ENCODE measurements around the gene MCMBP.
"Not testable (repeated sequence)": the region's sequence is repeated elsewhere in the genome, so short reads cannot be mapped to it uniquely, and the experiment has no call there.

The MCMBP gene

GRCh38 chr10:119872610-119872859 lies at the start of gene MCMBP:
MCMBP (minus strand) TSS chr10:119872843; CDS start chr10:119872584, 259 bp downstream.
- DNase-seq (ENCODE audit: low read depth) = no peak

- no peak for DNase-seq (ENCODE audit: low read depth)
These were observed 47.2 kb upstream of the MCMBP start for GRCh38 chr10:119919826-119920225.

DNA sequence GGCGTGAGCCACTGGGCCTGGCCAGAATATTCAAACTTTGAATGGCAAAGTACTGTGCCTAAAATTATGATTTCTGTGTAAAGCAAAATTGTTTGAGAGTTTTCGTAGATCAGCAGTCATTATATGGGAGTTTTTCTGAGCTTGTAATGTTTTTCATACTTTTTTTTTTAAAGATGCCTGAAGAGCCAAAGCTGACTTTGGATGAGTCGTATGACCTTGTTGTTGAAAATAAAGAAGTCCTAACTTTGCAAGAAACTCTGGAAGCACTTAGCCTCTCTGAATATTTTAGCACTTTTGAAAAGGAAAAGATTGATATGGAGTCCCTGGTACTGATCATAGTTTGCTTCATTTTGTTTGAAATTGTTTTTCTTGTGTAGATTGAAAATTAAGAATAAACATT lies 46.6 kb upstream of the MCMBP start:
- no peak for DNase-seq (ENCODE audit: low read depth)

DNA sequence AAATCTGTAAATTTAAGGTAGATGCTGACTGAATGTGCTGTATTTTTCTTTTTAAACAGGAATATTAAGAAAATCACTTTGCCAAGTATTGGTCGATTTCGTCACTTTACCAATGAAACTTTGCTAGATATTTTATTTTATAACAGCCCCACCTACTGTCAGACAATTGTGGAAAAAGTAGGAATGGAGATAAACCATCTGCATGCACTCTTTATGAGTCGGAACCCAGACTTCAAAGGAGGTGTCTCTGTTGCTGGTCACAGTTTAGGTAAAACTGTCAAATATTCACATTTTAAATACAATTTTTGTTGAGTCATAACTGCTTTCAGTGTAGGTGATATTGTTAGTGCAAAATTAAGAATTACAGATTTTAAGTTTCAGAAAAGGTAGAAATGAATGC lies 45.1 kb upstream of the MCMBP start:
- no peak for DNase-seq (ENCODE audit: low read depth)

DNA sequence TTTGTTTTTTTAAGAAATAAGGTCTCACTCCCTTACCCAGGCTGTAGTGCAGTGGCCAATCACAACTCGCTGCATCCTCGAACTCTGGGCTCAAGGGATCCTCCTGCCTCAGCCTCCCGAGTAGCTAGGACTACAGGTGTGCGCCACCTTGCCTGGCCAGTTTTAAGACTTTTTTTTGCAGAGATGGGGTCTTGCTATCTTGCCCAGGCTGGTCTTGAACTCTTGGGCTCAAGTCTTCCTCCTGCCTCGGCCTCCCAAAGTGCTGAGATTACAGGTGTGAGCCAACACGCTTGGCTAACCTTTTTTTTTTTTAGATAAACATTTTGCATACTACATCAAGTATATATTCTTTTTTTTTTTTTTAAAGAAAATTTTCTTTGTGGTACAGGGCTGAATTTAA lies 38.0 kb upstream of the MCMBP start:
- no peak for DNase-seq (ENCODE audit: low read depth)

DNA sequence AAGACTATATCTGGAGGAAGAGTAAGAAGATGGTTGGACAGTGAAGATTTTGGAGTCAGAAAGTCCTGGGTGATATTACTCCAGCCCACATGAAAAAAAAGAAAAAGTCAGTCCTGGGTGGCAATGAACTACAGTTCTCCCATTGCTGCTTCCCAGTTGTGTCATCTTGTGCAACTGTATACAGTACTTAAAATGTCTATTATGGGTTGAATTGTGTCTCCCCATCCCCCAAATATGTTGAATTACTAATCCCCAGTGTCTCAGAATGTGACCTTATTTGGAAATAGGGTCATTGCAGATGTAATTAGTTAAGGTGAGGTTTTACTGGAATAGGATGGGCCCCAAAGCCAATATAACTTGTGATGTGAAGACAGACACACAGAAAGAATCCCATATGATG lies 35.5 kb upstream of the MCMBP start:
- DNase-seq (ENCODE audit: low read depth) = no peak

DNA sequence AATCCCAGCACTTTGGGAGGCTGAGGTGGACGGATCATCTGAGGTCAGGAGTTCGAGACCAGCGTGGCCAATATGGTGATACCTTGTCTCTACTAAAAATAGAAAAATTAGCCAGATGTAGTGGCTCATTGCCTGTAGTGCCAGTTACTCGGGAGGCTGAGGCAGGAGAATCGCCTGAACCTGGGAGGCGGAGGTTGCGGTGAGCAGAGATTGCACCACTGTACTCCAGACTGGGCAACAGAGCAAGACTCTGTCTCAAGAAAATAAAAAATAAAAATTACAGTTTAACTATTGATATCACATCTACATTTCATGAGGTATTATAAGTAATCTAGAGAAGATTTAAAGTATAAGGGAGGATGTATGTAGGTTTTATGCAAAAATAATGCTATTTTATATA lies 35.1 kb upstream of the MCMBP start:
- DNase-seq (ENCODE audit: low read depth) = not testable (repeated sequence)

- no peak for DNase-seq (ENCODE audit: low read depth)
These were observed 31.5 kb upstream of the MCMBP start for GRCh38 chr10:119903946-119904666.

GRCh38 chr10:119898577-119898976 lies 25.9 kb upstream of the MCMBP start:
- DNase-seq (ENCODE audit: low read depth) = no peak

DNA sequence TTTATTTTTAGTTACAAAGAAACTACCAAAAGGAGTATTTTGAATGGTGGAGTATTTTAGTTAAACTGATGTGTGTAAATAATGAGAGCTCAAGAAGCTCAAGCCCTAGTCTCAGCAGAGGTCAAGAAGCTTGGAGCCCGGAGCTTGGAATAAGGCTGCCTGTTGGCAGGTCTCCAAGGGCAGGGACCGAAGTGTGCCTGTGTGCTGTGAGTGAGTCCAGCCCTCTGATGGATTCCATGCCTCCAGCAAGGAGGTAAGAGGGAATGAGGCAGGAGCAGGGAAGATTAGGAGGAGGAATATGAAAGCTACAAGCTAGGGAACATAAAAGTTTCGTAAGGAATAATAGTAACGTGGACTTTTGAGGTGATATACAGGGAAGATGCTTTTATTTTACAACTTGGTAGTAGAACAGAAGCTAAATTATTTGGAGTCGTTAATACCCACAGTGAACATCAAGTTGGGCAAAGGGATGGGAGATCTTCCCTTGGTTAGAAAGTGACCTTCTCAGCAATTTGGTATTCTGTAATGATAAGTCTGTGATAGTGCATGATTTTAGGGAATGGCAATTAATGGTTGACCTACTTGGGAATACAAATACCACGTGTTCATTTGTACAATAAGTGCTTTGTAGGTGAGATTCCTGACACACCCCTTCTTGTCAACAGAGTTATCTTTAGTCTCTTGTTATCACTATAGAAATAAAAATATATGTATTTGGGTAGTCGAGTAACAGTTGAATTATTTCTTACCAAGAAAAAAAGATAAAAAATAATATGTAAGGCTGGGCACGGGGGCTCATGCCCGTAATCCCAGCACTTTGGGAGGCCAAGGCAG lies 24.5 kb upstream of the MCMBP start:
- no peak for DNase-seq (ENCODE audit: low read depth)

- no peak for DNase-seq (ENCODE audit: low read depth)
These were observed 23.5 kb upstream of the MCMBP start for GRCh38 chr10:119896061-119896655.

DNA sequence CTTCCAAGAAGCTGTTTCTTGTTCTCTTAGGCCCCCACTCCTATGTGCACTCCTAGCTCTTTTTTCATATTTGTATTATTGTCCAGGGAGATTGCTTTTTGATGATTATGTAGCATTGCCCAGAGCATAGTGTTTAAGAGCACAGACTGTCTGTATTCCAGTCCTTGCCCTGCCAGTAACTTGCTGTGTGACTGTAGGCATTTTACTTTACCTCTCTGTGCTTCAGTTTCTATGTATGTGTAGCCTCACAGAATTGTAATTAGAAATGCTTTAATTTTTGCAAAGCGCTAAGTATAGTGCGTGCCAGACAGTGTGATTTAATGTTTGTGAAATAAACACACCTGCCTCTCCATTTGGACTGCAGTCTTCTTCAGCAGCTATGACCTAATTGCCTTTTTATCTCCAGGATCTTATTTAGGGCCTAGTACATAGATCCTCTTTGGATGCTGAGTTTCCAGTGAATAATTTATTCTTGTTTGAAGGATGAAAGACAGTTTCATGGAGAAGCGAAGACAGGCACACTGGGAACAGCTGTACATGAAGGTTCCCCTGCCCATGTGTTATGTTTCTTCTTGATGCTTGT lies 21.3 kb upstream of the MCMBP start:
- no peak for DNase-seq (ENCODE audit: low read depth)

GRCh38 chr10:119893074-119893473 lies 20.4 kb upstream of the MCMBP start:
- no peak for DNase-seq (ENCODE audit: low read depth)

- DNase-seq (ENCODE audit: low read depth) = peak; percentile 85
These were observed 19.8 kb upstream of the MCMBP start, which contains the start of gene SEC23IP for GRCh38 chr10:119892188-119893065. SEC23IP (plus strand) TSS chr10:119892730; CDS start chr10:119892783, 53 bp downstream.

GRCh38 chr10:119891849-119892187 lies 19.2 kb upstream of the MCMBP start:
- DNase-seq (ENCODE audit: low read depth) = not testable (repeated sequence)

- not testable (repeated sequence) for DNase-seq (ENCODE audit: low read depth)
These were observed 17.7 kb upstream of the MCMBP start for GRCh38 chr10:119890307-119890706.

DNA sequence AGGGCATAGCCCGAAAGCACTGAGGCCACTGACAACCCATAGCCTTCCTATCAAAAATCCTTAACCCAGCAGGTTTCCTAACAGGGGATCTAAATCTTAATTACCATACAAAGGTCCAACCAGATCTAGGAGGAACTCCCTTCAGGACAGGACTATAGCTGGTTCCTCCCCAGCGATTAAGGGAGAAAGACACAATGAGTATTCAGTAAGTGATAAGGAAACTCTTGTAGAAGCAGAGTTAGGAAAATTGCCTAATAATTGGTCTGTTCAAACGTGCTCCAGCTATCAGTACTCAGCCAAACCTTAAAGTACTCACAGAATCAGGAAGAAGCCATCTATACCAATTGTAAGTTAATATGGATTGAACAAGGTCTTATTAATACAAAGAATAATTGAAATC lies 16.6 kb upstream of the MCMBP start:
- DNase-seq (ENCODE audit: low read depth) = not testable (repeated sequence)

DNA sequence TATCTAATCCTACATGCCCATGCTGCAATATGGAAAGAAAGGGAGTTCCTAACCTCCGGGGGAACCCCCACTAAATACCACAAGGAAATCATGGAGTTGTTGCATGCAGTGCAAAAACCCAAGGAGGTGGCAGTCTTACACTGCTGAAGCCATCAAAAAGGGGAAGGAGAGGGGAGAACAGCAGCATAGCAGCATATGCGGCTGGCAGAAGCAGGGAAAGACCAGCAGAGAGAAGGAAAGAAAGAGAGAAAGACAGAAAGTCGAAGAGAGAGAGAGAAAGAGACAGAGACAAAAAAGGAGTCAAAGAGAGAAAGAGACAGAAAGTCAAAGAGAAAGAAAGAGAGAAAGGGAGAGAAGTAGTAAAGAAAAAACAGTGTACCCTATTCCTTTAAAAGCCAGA lies 16.1 kb upstream of the MCMBP start:
- not testable (repeated sequence) for DNase-seq (ENCODE audit: low read depth)

DNA sequence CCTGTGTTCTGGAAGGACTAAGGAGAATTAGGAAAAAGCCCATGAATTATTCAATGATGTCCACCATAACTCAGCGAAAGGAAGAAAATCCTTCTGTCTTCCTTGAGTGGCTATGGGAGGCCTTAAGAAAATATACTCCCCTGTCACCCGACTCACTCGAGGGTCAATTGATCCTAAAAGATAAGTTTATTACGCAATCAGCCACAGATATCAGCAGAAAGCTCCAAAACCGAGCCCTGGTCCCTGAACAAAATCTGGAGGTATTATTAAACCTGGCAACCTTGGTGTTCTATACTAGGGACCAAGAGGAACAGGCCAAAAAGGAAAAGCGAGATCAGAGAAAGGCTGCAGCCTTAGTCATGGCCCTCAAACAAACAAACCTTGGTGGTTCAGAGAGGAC lies 13.4 kb upstream of the MCMBP start:
- not testable (repeated sequence) for DNase-seq (ENCODE audit: low read depth)

GRCh38 chr10:119883901-119884611 lies 11.4 kb upstream of the MCMBP start:
- not testable (repeated sequence) for DNase-seq (ENCODE audit: low read depth)

GRCh38 chr10:119878524-119878923 lies 5.9 kb upstream of the MCMBP start:
- DNase-seq (ENCODE audit: low read depth) = no peak
